Activated CD4-positive, alpha-beta memory T cell treated with anti-CD3 and anti-CD28 coated beads, Interleukin-2, amount 10 ng/mL, durations not matched to agents 7 days and 5 days (primary cell): Measurements from ENCODE around the gene KLF13. TPM values are rescaled to one million over a fixed set of nuclear protein-coding genes. Genes with fewer than 3 reads are reported as not detected.
A peak's percentile ranks its signal among the peaks of the same experiment; 100 is the strongest.

ENCODE experiments used
- CTCF ChIA-PET: fragments of 350-600 bp; sonication (Branson Sonifier 250); formaldehyde crosslinking; loops from one replicate; lab custom pipeline; 2021; ENCODE audit warnings: antibody characterized with exemption, inconsistent platforms; lab: Charles Lee
- POLR2A ChIA-PET: fragments of 350-600 bp; sonication (Branson Sonifier 250); formaldehyde crosslinking; loops from one replicate; lab custom pipeline; 2021; ENCODE audit warnings: antibody characterized with exemption; lab: Charles Lee
- DNase-seq: peaks from one replicate; pipeline ENCODE4 v3.0.0-alpha.2; 2020
- H3K27ac Mint-ChIP-seq: one replicate; pipeline ENCODE4 v1.8.0; 2021; ENCODE audit warnings: mild to moderate bottlenecking, mixed read lengths
- H3K27me3 Mint-ChIP-seq: one replicate; pipeline ENCODE4 v1.8.0; 2021; ENCODE audit warnings: mixed read lengths
- H3K36me3 Mint-ChIP-seq: one replicate; pipeline ENCODE4 v1.8.0; 2021; ENCODE audit warnings: low read depth, mixed read lengths
- H3K4me1 Mint-ChIP-seq: one replicate; pipeline ENCODE4 v1.8.0; 2021; ENCODE audit warnings: mixed read lengths
- H3K4me3 Mint-ChIP-seq: one replicate; pipeline ENCODE4 v1.8.0; 2021; ENCODE audit warnings: mild to moderate bottlenecking, mixed read lengths
- H3K9me3 Mint-ChIP-seq: one replicate; pipeline ENCODE4 v1.8.0; 2021; ENCODE audit warnings: mixed read lengths
- total RNA-seq, 2 experiments: library from RNA; stranded (reverse); gene quantifications; one replicate each; pipeline ENCODE4 v1.2.3, GENCODE V29; 2021

KLF13 gene
- total RNA-seq, 2 experiments from 2014 or later = 199 TPM

- H3K27ac Mint-ChIP-seq = no peak overlapping the region
These were observed 49.1 kb downstream of the KLF13 start for GRCh38 chr15:31375772-31376171.

DNA sequence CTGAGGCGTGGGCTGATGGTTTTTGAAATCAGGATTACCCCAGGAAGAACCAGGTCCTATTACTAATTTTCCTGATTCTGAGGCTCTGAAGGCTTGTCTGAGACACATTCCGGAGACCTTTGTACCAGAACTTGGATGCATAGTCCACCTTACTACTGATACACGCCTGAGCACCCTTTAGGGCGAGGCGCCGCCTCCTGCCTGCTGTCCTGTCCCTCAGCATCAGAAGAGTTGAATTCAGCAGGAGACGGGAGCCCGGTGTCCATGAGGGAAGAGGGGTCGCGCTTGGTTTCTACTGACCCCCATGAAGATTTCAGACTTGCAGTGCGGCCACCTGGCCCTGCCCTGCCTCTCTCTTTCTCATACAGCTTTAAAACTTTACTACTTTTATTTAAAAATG, 49.9 kb downstream of the KLF13 start:
- POLR2A ChIA-PET = interaction anchor here (3.1 kb wide), 1 partner anchor 9 kb away, joined by 11 read pairs; no protein-coding TSS in a partner anchor
- CTCF ChIA-PET = interaction anchor here (0.9 kb wide), 1 partner anchor 14 kb away, joined by 3 read pairs; no protein-coding TSS in a partner anchor

More at GRCh38 chr15:31375772-31376171, 49.1 kb downstream of the KLF13 start:
- no peak for DNase-seq
- H3K4me1 Mint-ChIP-seq = peaks cover 25% of the 10 kb centered on the region
- no peaks in the 10 kb centered on the region for H3K27me3 Mint-ChIP-seq
- POLR2A ChIA-PET = no interaction called here
- no peaks in the 10 kb centered on the region for H3K9me3 Mint-ChIP-seq
- peaks cover 81% of the 10 kb centered on the region for H3K36me3 Mint-ChIP-seq
- no peak overlapping the region for H3K4me3 Mint-ChIP-seq
- CTCF ChIA-PET = interaction anchor here (0.9 kb wide), 1 partner anchor 14 kb away, joined by 3 read pairs; no protein-coding TSS in a partner anchor

GRCh38 chr15:31377030-31377429, 50.4 kb downstream of the KLF13 start:
- ChIA-PET CTCF (interaction anchor here (1.2 kb wide), 1 partner anchor 58 kb away, joined by 3 read pairs; no protein-coding TSS in a partner anchor), POLR2A (interaction anchor here (0.7 to 3.1 kb wide), 3 partner anchors 10 to 58 kb away, joined by 3 to 11 read pairs (median 3); no protein-coding TSS in a partner anchor)
- no peak for DNase-seq
- peaks cover 82% of the 10 kb centered on the region for H3K36me3 Mint-ChIP-seq
- H3K4me3 Mint-ChIP-seq = no peak overlapping the region
- H3K27me3 Mint-ChIP-seq = no peaks in the 10 kb centered on the region
- no peak overlapping the region for H3K27ac Mint-ChIP-seq
- peaks cover 20% of the 10 kb centered on the region for H3K4me1 Mint-ChIP-seq
- no peaks in the 10 kb centered on the region for H3K9me3 Mint-ChIP-seq

More for the DNA sequence above, 49.9 kb downstream of the KLF13 start:
- Mint-ChIP-seq H3K9me3 (no peaks in the 10 kb centered on the region), H3K36me3 (peaks cover 82% of the 10 kb centered on the region), H3K27ac (peak overlapping the region; percentile 27), H3K4me1 (peaks cover 20% of the 10 kb centered on the region), H3K27me3 (no peaks in the 10 kb centered on the region), H3K4me3 (no peak overlapping the region)
- no peak for DNase-seq

DNA sequence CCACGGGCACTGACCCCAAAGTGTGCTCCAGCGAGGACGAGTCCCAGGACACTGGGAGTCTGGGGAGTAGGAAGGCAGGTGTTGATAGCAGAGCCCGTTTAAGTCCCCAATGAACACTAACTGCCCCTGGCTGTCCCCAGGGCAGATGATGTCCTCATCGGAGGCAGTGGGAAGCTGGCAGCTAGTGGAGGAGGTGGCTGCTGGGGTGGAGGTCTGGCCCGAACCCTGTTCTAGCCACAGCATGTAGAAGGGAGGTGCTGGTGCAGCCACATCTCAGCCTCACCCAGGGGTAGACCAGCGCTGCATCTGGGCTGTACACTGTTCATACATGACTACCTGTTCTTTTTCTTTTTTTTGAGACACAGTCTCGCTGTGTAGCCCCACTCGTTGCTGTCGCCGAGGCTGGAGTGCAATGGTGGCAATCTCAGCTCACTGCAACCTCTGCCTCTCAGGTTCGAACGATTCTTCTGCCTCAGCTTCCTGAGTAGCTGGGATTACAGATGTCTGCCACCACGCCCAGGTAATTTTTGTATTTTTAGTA, 51.8 kb downstream of the KLF13 start:
- no peak for DNase-seq
- H3K9me3 Mint-ChIP-seq = no peaks in the 10 kb centered on the region
- ChIA-PET CTCF (interaction anchor here (1.0 to 1.2 kb wide), 2 partner anchors 11 to 56 kb away, joined by 3 read pairs; no protein-coding TSS in a partner anchor), POLR2A (interaction anchor here (1.6 to 3.1 kb wide), 2 partner anchors 11 to 59 kb away, joined by 4 to 11 read pairs; no protein-coding TSS in a partner anchor)
- peaks cover 16% of the 10 kb centered on the region for H3K4me1 Mint-ChIP-seq
- no peak overlapping the region for H3K4me3 Mint-ChIP-seq
- no peaks in the 10 kb centered on the region for H3K27me3 Mint-ChIP-seq
- peaks cover 72% of the 10 kb centered on the region for H3K36me3 Mint-ChIP-seq
- peak overlapping the region; percentile 40 for H3K27ac Mint-ChIP-seq

DNA sequence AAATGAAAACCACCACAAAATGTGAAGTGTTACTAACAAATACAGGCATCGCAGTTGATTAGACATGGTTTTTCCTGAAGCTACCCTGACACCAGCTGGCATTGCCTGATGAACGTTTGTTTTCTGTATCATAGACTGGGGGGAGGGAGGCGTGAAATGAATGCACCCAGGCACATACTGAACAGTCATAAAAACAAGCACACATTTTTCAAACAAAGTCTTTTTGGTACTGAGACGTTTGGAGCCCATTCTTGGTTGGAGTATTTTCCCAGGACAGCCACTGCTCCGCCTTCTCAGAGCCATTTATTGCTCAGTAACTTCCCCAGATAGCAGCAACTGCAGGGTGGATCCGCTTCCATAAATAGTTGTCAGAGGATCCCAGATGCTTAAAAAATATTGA, 52.4 kb downstream of the KLF13 start:
- CTCF ChIA-PET = interaction anchor here (0.5 kb wide), 1 partner anchor 18 kb away, joined by 3 read pairs; no protein-coding TSS in a partner anchor

GRCh38 chr15:31379577-31379976, 52.9 kb downstream of the KLF13 start:
- H3K4me1 Mint-ChIP-seq = peaks cover 16% of the 10 kb centered on the region
- DNase-seq = no peak
- CTCF ChIA-PET = interaction anchor here (0.5 kb wide), 1 partner anchor 18 kb away, joined by 3 read pairs; no protein-coding TSS in a partner anchor
- H3K9me3 Mint-ChIP-seq = no peaks in the 10 kb centered on the region
- H3K36me3 Mint-ChIP-seq = peaks cover 65% of the 10 kb centered on the region
- no peak overlapping the region for H3K27ac Mint-ChIP-seq
- no peaks in the 10 kb centered on the region for H3K27me3 Mint-ChIP-seq
- POLR2A ChIA-PET = interaction anchor here (1.6 to 3.1 kb wide), 2 partner anchors 12 to 58 kb away, joined by 4 to 11 read pairs; no protein-coding TSS in a partner anchor
- no peak overlapping the region for H3K4me3 Mint-ChIP-seq

More for the DNA sequence above, 52.4 kb downstream of the KLF13 start:
- H3K27ac Mint-ChIP-seq = no peak overlapping the region
- H3K9me3 Mint-ChIP-seq = no peaks in the 10 kb centered on the region
- peaks cover 68% of the 10 kb centered on the region for H3K36me3 Mint-ChIP-seq
- POLR2A ChIA-PET = interaction anchor here (1.6 to 3.1 kb wide), 2 partner anchors 12 to 58 kb away, joined by 4 to 11 read pairs; no protein-coding TSS in a partner anchor
- no peak for DNase-seq
- no peak overlapping the region for H3K4me3 Mint-ChIP-seq
- H3K4me1 Mint-ChIP-seq = peaks cover 16% of the 10 kb centered on the region
- no peaks in the 10 kb centered on the region for H3K27me3 Mint-ChIP-seq

DNA sequence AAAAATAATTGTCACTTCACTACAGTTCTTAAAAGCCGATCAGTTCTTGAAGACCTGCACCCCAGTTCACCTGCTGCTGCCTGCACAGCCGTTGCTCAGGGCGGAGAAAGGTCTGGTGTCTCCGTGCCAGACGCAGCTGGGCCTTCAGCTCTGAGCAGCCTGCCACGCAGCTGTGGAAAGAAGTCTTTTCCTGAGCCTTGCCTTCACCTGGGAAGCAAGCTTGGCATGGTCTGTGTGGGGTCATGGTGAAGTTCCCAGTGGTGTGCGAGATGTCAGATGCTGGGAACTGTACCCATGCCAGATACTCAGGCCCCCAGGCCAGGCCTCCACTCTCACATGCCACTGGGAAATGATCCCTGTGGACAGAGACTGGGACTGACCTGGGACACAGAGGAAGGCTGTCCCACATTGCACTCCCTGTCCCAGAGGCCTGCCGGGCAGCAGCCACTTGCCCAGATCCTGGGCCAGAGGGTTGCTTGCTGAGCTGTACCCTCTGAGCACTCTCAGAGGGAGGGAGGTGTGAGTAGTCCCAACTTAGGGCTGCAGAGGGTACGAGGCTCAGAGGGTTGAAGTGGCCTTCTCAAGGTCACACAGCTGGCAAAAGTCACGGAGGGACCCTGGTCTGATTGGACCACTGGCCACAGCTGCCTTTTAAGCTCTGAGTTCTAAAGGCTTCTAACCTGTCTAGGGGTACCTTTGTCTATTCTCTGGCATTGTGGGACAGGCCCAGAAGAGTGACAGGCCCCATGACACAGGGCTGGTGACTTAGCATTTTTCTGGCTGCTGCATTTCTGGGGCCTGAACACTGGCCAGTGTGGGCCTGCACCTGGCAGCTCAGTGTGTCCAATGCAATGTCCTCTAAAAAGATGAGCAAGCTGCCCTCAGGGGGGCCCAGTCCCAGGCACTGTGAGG, 55.4 kb downstream of the KLF13 start:
- Mint-ChIP-seq H3K4me3 (no peak overlapping the region), H3K36me3 (peaks cover 55% of the 10 kb centered on the region), H3K9me3 (no peaks in the 10 kb centered on the region), H3K27ac (peak overlapping the region; percentile 19), H3K4me1 (peaks cover 34% of the 10 kb centered on the region), H3K27me3 (no peaks in the 10 kb centered on the region)
- ChIA-PET CTCF (interaction anchor here (0.9 to 1.2 kb wide), 2 partner anchors 10 to 106 kb away, joined by 3 to 5 read pairs; no protein-coding TSS in a partner anchor), POLR2A (interaction anchor here (0.8 to 4.6 kb wide), 9 partner anchors 10 to 167 kb away, joined by 3 to 20 read pairs (median 4); no protein-coding TSS in a partner anchor)
- DNase-seq = no peak

- Mint-ChIP-seq H3K9me3 (no peaks in the 10 kb centered on the region), H3K27ac (peak overlapping the region; percentile 8), H3K27me3 (no peaks in the 10 kb centered on the region), H3K4me3 (no peak overlapping the region), H3K4me1 (peaks cover 39% of the 10 kb centered on the region), H3K36me3 (peaks cover 53% of the 10 kb centered on the region)
- CTCF ChIA-PET = interaction anchor here (1.2 to 1.7 kb wide), 2 partner anchors 10 to 106 kb away, joined by 4 to 5 read pairs; no protein-coding TSS in a partner anchor
- no peak for DNase-seq
- POLR2A ChIA-PET = interaction anchor here (1.0 to 4.6 kb wide), 6 partner anchors 10 to 101 kb away, joined by 3 to 20 read pairs (median 5); no protein-coding TSS in a partner anchor
These were observed 56.0 kb downstream of the KLF13 start for GRCh38 chr15:31382713-31383045.

DNA sequence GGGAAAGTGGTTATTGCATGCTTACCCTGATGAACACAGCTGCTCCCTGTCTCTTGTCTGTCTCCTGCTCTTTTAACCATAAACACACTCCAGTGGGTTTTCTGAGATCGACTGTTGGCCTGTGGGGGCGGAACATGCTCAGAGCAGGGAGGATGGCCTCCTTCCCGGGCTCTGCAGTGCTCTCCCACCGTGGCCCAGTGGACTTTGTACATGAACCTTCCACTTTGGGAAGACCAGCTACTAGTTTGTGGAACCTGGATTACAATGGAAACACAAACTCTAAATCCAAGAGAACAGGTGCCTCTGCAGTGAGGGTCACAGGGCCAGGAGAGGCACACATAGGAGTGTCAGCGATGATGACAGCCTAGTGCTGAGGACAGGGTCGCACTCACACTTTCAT, 56.5 kb downstream of the KLF13 start:
- no peak for DNase-seq
- Mint-ChIP-seq H3K4me3 (no peak overlapping the region), H3K36me3 (peaks cover 52% of the 10 kb centered on the region), H3K9me3 (no peaks in the 10 kb centered on the region), H3K27ac (peak overlapping the region; percentile 22), H3K27me3 (no peaks in the 10 kb centered on the region), H3K4me1 (peaks cover 41% of the 10 kb centered on the region)
- POLR2A ChIA-PET = interaction anchor here (1.0 to 4.6 kb wide), 4 partner anchors 9 to 52 kb away, joined by 3 to 20 read pairs (median 9); no protein-coding TSS in a partner anchor
- CTCF ChIA-PET = interaction anchor here (1.7 kb wide), 1 partner anchor 9 kb away, joined by 4 read pairs; no protein-coding TSS in a partner anchor

GRCh38 chr15:31384568-31384967, 57.9 kb downstream of the KLF13 start:
- Mint-ChIP-seq H3K27me3 (no peaks in the 10 kb centered on the region), H3K4me1 (peaks cover 49% of the 10 kb centered on the region)
- POLR2A ChIA-PET = interaction anchor here (0.9 to 4.6 kb wide), 4 partner anchors 12 to 51 kb away, joined by 3 to 20 read pairs (median 5); no protein-coding TSS in a partner anchor

DNA sequence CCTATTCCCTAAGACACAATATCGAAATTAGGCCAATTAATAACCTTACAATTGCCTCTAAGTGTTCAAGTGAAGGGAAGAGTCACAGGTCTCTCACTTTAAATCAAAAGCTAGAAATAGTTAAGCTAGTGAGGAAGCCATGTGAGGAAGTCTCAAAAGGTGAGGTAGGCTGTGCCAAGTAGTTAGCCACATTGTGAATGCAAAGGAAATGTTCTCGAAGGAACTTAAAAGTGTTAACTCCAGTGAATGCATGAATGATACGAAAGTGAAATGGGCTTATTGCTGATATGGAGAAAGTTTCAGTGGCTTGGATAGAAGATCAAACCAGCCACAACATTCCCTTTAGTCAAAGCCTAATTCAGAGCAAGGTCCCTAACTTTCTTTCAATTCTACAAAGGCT, 59.1 kb downstream of the KLF13 start:
- H3K9me3 Mint-ChIP-seq = peaks cover 5% of the 10 kb centered on the region
- peaks cover 43% of the 10 kb centered on the region for H3K36me3 Mint-ChIP-seq
- no peak overlapping the region for H3K4me3 Mint-ChIP-seq
- H3K27me3 Mint-ChIP-seq = no peaks in the 10 kb centered on the region
- no peak for DNase-seq
- H3K4me1 Mint-ChIP-seq = peaks cover 59% of the 10 kb centered on the region
- peak overlapping the region; percentile 89 for H3K27ac Mint-ChIP-seq
- CTCF ChIA-PET = interaction anchor here (0.7 to 1.8 kb wide), 7 partner anchors 16 to 185 kb away, joined by 3 to 18 read pairs (median 3); no protein-coding TSS in a partner anchor
- POLR2A ChIA-PET = interaction anchor here (0.7 to 1.8 kb wide), 11 partner anchors 16 to 171 kb away, joined by 3 to 22 read pairs (median 4); partner anchors contain the start of gene KLF13

More at GRCh38 chr15:31384568-31384967, 57.9 kb downstream of the KLF13 start:
- CTCF ChIA-PET = interaction anchor here (1.0 to 1.7 kb wide), 3 partner anchors 8 to 50 kb away, joined by 3 to 4 read pairs (median 4); no protein-coding TSS in a partner anchor
- H3K4me3 Mint-ChIP-seq = no peak overlapping the region
- H3K9me3 Mint-ChIP-seq = no peaks in the 10 kb centered on the region
- peaks cover 44% of the 10 kb centered on the region for H3K36me3 Mint-ChIP-seq
- no peak for DNase-seq
- H3K27ac Mint-ChIP-seq = no peak overlapping the region

- H3K4me3 Mint-ChIP-seq = peak overlapping the region; percentile 9
- POLR2A ChIA-PET = interaction anchor here (1.0 to 4.2 kb wide), 7 partner anchors 18 to 61 kb away, joined by 4 to 23 read pairs (median 7); partner anchors contain the start of gene KLF13
- H3K27me3 Mint-ChIP-seq = no peaks in the 10 kb centered on the region
- peaks cover 35% of the 10 kb centered on the region for H3K36me3 Mint-ChIP-seq
- peak overlapping the region; percentile 89 for H3K27ac Mint-ChIP-seq
- peaks cover 62% of the 10 kb centered on the region for H3K4me1 Mint-ChIP-seq
- H3K9me3 Mint-ChIP-seq = peaks cover 5% of the 10 kb centered on the region
- peak; percentile 71 for DNase-seq
- CTCF ChIA-PET = interaction anchor here (1.4 to 1.8 kb wide), 2 partner anchors 21 to 171 kb away, joined by 3 to 18 read pairs; no protein-coding TSS in a partner anchor
These were observed 60.5 kb downstream of the KLF13 start for GRCh38 chr15:31387092-31387478.
